ENCODE results near the gene SMOC1.

Gene SMOC1

GRCh38 chr14:69882116-69882864 is 3.1 kb downstream of the SMOC1 start:
- H2BK12ac ChIP-seq (ENCODE audit: low read length) = no peak overlapping the region
- no peak overlapping the region for H4K91ac ChIP-seq (ENCODE audit: low read depth, low read length, poor library complexity)
- no peak overlapping the region for H2BK5ac ChIP-seq (ENCODE audit: low read length)
- no peak overlapping the region for H2AK5ac ChIP-seq (ENCODE audit: low read depth, low read length)
- H3K9ac ChIP-seq (ENCODE audit: low read depth, low read length, poor library complexity) = no peak overlapping the region
- no peaks in the 10 kb centered on the region for H3K27me3 ChIP-seq (ENCODE audit: control insufficient read depth in 3 of 3, insufficient read depth in 3 of 3, low read depth in 1 of 3, low read length in 3 of 3)
- H3K36me3 ChIP-seq (replicated peaks in 1 of 2; ENCODE audit: control insufficient read depth in 2 of 2, insufficient read depth in 2 of 2, low read length in 2 of 2) = peaks cover 0 to 20% of the 10 kb centered on the region in 2 donors
- no peak overlapping the region for H3K23ac ChIP-seq (ENCODE audit: low read depth, low read length, poor library complexity)
- H2AFZ ChIP-seq (ENCODE audit: low read length) = no peak overlapping the region
- H3K18ac ChIP-seq (ENCODE audit: low read length) = no peak overlapping the region
- no peak overlapping the region for H2BK15ac ChIP-seq (ENCODE audit: low read length)
- H3K4ac ChIP-seq (ENCODE audit: low read length) = no peak overlapping the region
- H3K4me1 ChIP-seq (ENCODE audit: control insufficient read depth in 2 of 2, insufficient read depth in 1 of 2, low read depth in 1 of 2, low read length in 2 of 2) = peaks cover 10 to 17% of the 10 kb centered on the region in 2 donors
- peak overlapping the region; percentile 10 to 87 for H3K4me3 ChIP-seq (ENCODE audit: low read length in 2 of 2)
- peaks cover 0 to 26% of the 10 kb centered on the region in 2 donors for H3K9me3 ChIP-seq (replicated peaks in 1 of 2; ENCODE audit: control insufficient read depth in 2 of 2, insufficient read depth in 1 of 2, low read depth in 1 of 2, low read length in 2 of 2)
- H3K27ac ChIP-seq (replicated peaks; ENCODE audit: low read length) = peak overlapping the region; percentile 84
- no peak overlapping the region for H3K14ac ChIP-seq (ENCODE audit: low read length)
- H2BK120ac ChIP-seq (ENCODE audit: low read depth, low read length) = no peak overlapping the region
- WGBS, 2 donors (ENCODE audit: extremely low coverage in 2 of 2, insufficient read length in 2 of 2, insufficient replicate concordance in 1 of 2) = no CpG with 5 or more reads among the region's 11 CpGs
- peaks cover 7% of the 10 kb centered on the region for H3K79me1 ChIP-seq (ENCODE audit: low read depth, low read length)
- H4K8ac ChIP-seq (ENCODE audit: low read depth, low read length) = no peak overlapping the region
- peak overlapping the region; percentile 58 for H3K4me2 ChIP-seq (ENCODE audit: insufficient read depth, low read length, poor library complexity, severe bottlenecking)
- DNase-seq (ENCODE audit: low spot score) = no peak

GRCh38 chr14:69882915-69883314 is 3.7 kb downstream of the SMOC1 start:
- no peak overlapping the region for H2BK120ac ChIP-seq (ENCODE audit: low read depth, low read length)

GRCh38 chr14:69886453-69887242 is 7.4 kb downstream of the SMOC1 start:
- H3K27ac ChIP-seq (replicated peaks; ENCODE audit: low read length) = no peak overlapping the region
- no peak overlapping the region for H3K23ac ChIP-seq (ENCODE audit: low read depth, low read length, poor library complexity)
- H2BK15ac ChIP-seq (ENCODE audit: low read length) = no peak overlapping the region
- no peak for DNase-seq (ENCODE audit: low spot score)
- no peak overlapping the region for H3K14ac ChIP-seq (ENCODE audit: low read length)
- no peak overlapping the region for H3K4me2 ChIP-seq (ENCODE audit: insufficient read depth, low read length, poor library complexity, severe bottlenecking)
- no peak overlapping the region for H3K9ac ChIP-seq (ENCODE audit: low read depth, low read length, poor library complexity)
- H2AFZ ChIP-seq (ENCODE audit: low read length) = no peak overlapping the region
- H4K8ac ChIP-seq (ENCODE audit: low read depth, low read length) = no peak overlapping the region
- no peak overlapping the region for H3K4me3 ChIP-seq (ENCODE audit: low read length in 2 of 2)
- H3K36me3 ChIP-seq (replicated peaks in 1 of 2; ENCODE audit: control insufficient read depth in 2 of 2, insufficient read depth in 2 of 2, low read length in 2 of 2) = peaks cover 5 to 41% of the 10 kb centered on the region in 2 donors
- H4K91ac ChIP-seq (ENCODE audit: low read depth, low read length, poor library complexity) = no peak overlapping the region
- H3K18ac ChIP-seq (ENCODE audit: low read length) = no peak overlapping the region
- no CpG with 5 or more reads among the region's 2 CpGs for WGBS, 2 donors (ENCODE audit: extremely low coverage in 2 of 2, insufficient read length in 2 of 2, insufficient replicate concordance in 1 of 2)
- no peaks in the 10 kb centered on the region for H3K27me3 ChIP-seq (ENCODE audit: control insufficient read depth in 3 of 3, insufficient read depth in 3 of 3, low read depth in 1 of 3, low read length in 3 of 3)
- H2AK5ac ChIP-seq (ENCODE audit: low read depth, low read length) = no peak overlapping the region
- no peak overlapping the region for H2BK120ac ChIP-seq (ENCODE audit: low read depth, low read length)
- no peak overlapping the region for H2BK5ac ChIP-seq (ENCODE audit: low read length)
- H3K4me1 ChIP-seq (ENCODE audit: control insufficient read depth in 2 of 2, insufficient read depth in 1 of 2, low read depth in 1 of 2, low read length in 2 of 2) = peaks cover 0 to 5% of the 10 kb centered on the region in 2 donors
- peaks cover 4% of the 10 kb centered on the region for H3K79me1 ChIP-seq (ENCODE audit: low read depth, low read length)
- no peak overlapping the region for H2BK12ac ChIP-seq (ENCODE audit: low read length)
- no peak overlapping the region for H3K4ac ChIP-seq (ENCODE audit: low read length)
- peaks cover 4 to 43% of the 10 kb centered on the region in 2 donors for H3K9me3 ChIP-seq (replicated peaks in 1 of 2; ENCODE audit: control insufficient read depth in 2 of 2, insufficient read depth in 1 of 2, low read depth in 1 of 2, low read length in 2 of 2)

More at GRCh38 chr14:69882915-69883314, 3.7 kb downstream of the SMOC1 start:
- H3K9ac ChIP-seq (ENCODE audit: low read depth, low read length, poor library complexity) = no peak overlapping the region
- H2BK12ac ChIP-seq (ENCODE audit: low read length) = no peak overlapping the region
- peaks cover 0 to 20% of the 10 kb centered on the region in 2 donors for H3K36me3 ChIP-seq (replicated peaks in 1 of 2; ENCODE audit: control insufficient read depth in 2 of 2, insufficient read depth in 2 of 2, low read length in 2 of 2)
- no peak overlapping the region for H3K4ac ChIP-seq (ENCODE audit: low read length)
- H3K27me3 ChIP-seq (ENCODE audit: control insufficient read depth in 3 of 3, insufficient read depth in 3 of 3, low read depth in 1 of 3, low read length in 3 of 3) = no peaks in the 10 kb centered on the region
- WGBS, 2 donors (ENCODE audit: extremely low coverage in 2 of 2, insufficient read length in 2 of 2, insufficient replicate concordance in 1 of 2) = no CpG with 5 or more reads among the region's 2 CpGs
- H3K14ac ChIP-seq (ENCODE audit: low read length) = no peak overlapping the region
- H4K91ac ChIP-seq (ENCODE audit: low read depth, low read length, poor library complexity) = no peak overlapping the region
- no peak overlapping the region for H2BK5ac ChIP-seq (ENCODE audit: low read length)
- peaks cover 7% of the 10 kb centered on the region for H3K79me1 ChIP-seq (ENCODE audit: low read depth, low read length)
- H3K9me3 ChIP-seq (replicated peaks in 1 of 2; ENCODE audit: control insufficient read depth in 2 of 2, insufficient read depth in 1 of 2, low read depth in 1 of 2, low read length in 2 of 2) = peaks cover 0 to 27% of the 10 kb centered on the region in 2 donors
- DNase-seq (ENCODE audit: low spot score) = no peak
- no peak overlapping the region for H3K18ac ChIP-seq (ENCODE audit: low read length)
- peak overlapping the region; percentile 58 for H3K4me2 ChIP-seq (ENCODE audit: insufficient read depth, low read length, poor library complexity, severe bottlenecking)
- H4K8ac ChIP-seq (ENCODE audit: low read depth, low read length) = no peak overlapping the region
- peak overlapping the region; percentile 84 for H3K27ac ChIP-seq (replicated peaks; ENCODE audit: low read length)
- H2BK15ac ChIP-seq (ENCODE audit: low read length) = no peak overlapping the region
- peaks cover 8 to 14% of the 10 kb centered on the region in 2 donors for H3K4me1 ChIP-seq (ENCODE audit: control insufficient read depth in 2 of 2, insufficient read depth in 1 of 2, low read depth in 1 of 2, low read length in 2 of 2)
- H3K23ac ChIP-seq (ENCODE audit: low read depth, low read length, poor library complexity) = no peak overlapping the region
- no peak overlapping the region for H2AFZ ChIP-seq (ENCODE audit: low read length)
- no peak overlapping the region for H2AK5ac ChIP-seq (ENCODE audit: low read depth, low read length)
- peak overlapping the region in 1 of 2 donors; percentile 87 for H3K4me3 ChIP-seq (ENCODE audit: low read length in 2 of 2)

Data from neuronal stem cell (in vitro differentiated cells).